DOHH2 (cell line): Measurements from ENCODE around the gene AP5B1.
A peak's percentile ranks its signal among the peaks of the same experiment; 100 is the strongest.

Experiments used
- H3F3A ChIP-seq: fragments of 200-600 bp; sonication (generic), shearing (Covaris generic); 2 replicates; pipeline ENCODE4 v1.6.0; 2016; ENCODE audit warnings: antibody characterized with exemption, mild to moderate bottlenecking; ENCODE audit not compliant: control insufficient read depth, insufficient read depth
- H3K27ac ChIP-seq: fragments of 200-600 bp; sonication (generic); 2 replicates; pipeline ENCODE4 v1.5.1; 2014; ENCODE audit warnings: low read depth, mild to moderate bottlenecking, low read length, moderate library complexity
- H3K27me3 ChIP-seq: fragments of 200-600 bp; sonication (generic); 2 replicates; pipeline ENCODE4 v1.6.1; 2014; ENCODE audit warnings: mild to moderate bottlenecking, low read length, mixed read lengths; ENCODE audit not compliant: control insufficient read depth
- H3K36me3 ChIP-seq: fragments of 200-600 bp; sonication (generic); 2 replicates; pipeline ENCODE4 v1.6.1; 2014; ENCODE audit warnings: mild to moderate bottlenecking, low read length, moderate library complexity, mixed read lengths; ENCODE audit not compliant: control insufficient read depth
- H3K4me1 ChIP-seq: fragments of 200-600 bp; sonication (generic); 2 replicates; pipeline ENCODE4 v1.6.1; 2014; ENCODE audit warnings: mild to moderate bottlenecking, low read length, mixed read lengths; ENCODE audit not compliant: control insufficient read depth
- H3K4me2 ChIP-seq: fragments of 200-600 bp; sonication (generic); 2 replicates; pipeline ENCODE4 v1.6.0; 2014; ENCODE audit warnings: mild to moderate bottlenecking, low read length, moderate library complexity
- H3K4me3 ChIP-seq: fragments of 200-600 bp; sonication (generic); 2 replicates; pipeline ENCODE4 v1.5.1; 2014; ENCODE audit warnings: mild to moderate bottlenecking, low read length, mixed read lengths
- H3K79me2 ChIP-seq: fragments of 200-600 bp; sonication (generic); 2 replicates; pipeline ENCODE4 v1.6.1; 2014; ENCODE audit warnings: mild to moderate bottlenecking, low read length, mixed read lengths; ENCODE audit not compliant: control insufficient read depth
- H3K9me2 ChIP-seq: fragments of 200-600 bp; sonication (generic); replicated peaks from 2 replicates; pipeline ENCODE4 v1.6.1; 2014; ENCODE audit warnings: mild to moderate bottlenecking, low read length, mixed read lengths; ENCODE audit not compliant: control insufficient read depth
- H3K9me3 ChIP-seq: fragments of 200-600 bp; sonication (generic); 2 replicates; pipeline ENCODE4 v1.6.1; 2014; ENCODE audit warnings: antibody characterized with exemption, low read length, mixed read lengths; ENCODE audit not compliant: control insufficient read depth, insufficient read depth
- H4K20me1 ChIP-seq: fragments of 200-600 bp; sonication (generic); 2 replicates; pipeline ENCODE4 v1.6.0; 2014; ENCODE audit warnings: low read depth, mild to moderate bottlenecking, antibody characterized with exemption, low read length, moderate library complexity; ENCODE audit not compliant: control insufficient read depth, insufficient read depth
- CTCF ChIP-seq: fragments of 200-600 bp; sonication (generic); IDR thresholded peaks from one replicate; pipeline ENCODE4 v1.5.1; 2014; ENCODE audit warnings: antibody characterized with exemption, mild to moderate bottlenecking, low read depth, low read length; ENCODE audit not compliant: poor library complexity, severe bottlenecking
- EZH2phosphoT487 ChIP-seq: fragments of 200-600 bp; sonication (generic); IDR thresholded peaks from 2 replicates; pipeline ENCODE4 v1.6.1; 2017; ENCODE audit warnings: borderline replicate concordance, mild to moderate bottlenecking, antibody characterized with exemption, low read length, moderate library complexity, mixed read lengths

Gene AP5B1

GRCh38 chr11:65822776-65823528 lies 42.2 kb upstream of the AP5B1 start:
- H3K9me2 ChIP-seq = no peaks in the 10 kb centered on the region
- H3K4me2 ChIP-seq = no peak overlapping the region
- no peaks in the 10 kb centered on the region for H3K79me2 ChIP-seq
- no peaks in the 10 kb centered on the region for H3K27me3 ChIP-seq
- H4K20me1 ChIP-seq = no peaks in the 10 kb centered on the region
- no peak overlapping the region for H3K27ac ChIP-seq
- H3K36me3 ChIP-seq = no peaks in the 10 kb centered on the region
- H3F3A ChIP-seq = no peaks in the 10 kb centered on the region
- no peaks in the 10 kb centered on the region for H3K9me3 ChIP-seq
- peaks cover 15% of the 10 kb centered on the region for H3K4me1 ChIP-seq
- H3K4me3 ChIP-seq = no peak overlapping the region
- TF ChIP-seq CTCF = no peak
- no peak for TF ChIP-seq EZH2phosphoT487

GRCh38 chr11:65821107-65821506 lies 40.3 kb upstream of the AP5B1 start:
- Histone ChIP-seq H3K79me2 (no peaks in the 10 kb centered on the region), H3K27me3 (no peaks in the 10 kb centered on the region), H3K4me1 (peaks cover 28% of the 10 kb centered on the region), H3K27ac (no peak overlapping the region), H3K4me2 (no peak overlapping the region), H3K9me3 (no peaks in the 10 kb centered on the region), H3K36me3 (no peaks in the 10 kb centered on the region), H3K4me3 (no peak overlapping the region), H3F3A (no peaks in the 10 kb centered on the region), H3K9me2 (no peaks in the 10 kb centered on the region), H4K20me1 (no peaks in the 10 kb centered on the region)
- TF ChIP-seq EZH2phosphoT487 (no peak), CTCF (no peak)

GRCh38 chr11:65817835-65818680 lies 37.3 kb upstream of the AP5B1 start:
- Histone ChIP-seq H3F3A (no peaks in the 10 kb centered on the region), H3K36me3 (no peaks in the 10 kb centered on the region), H3K27ac (no peak overlapping the region), H3K9me3 (no peaks in the 10 kb centered on the region), H3K9me2 (no peaks in the 10 kb centered on the region), H3K4me1 (peaks cover 28% of the 10 kb centered on the region), H4K20me1 (no peaks in the 10 kb centered on the region), H3K4me2 (peak overlapping the region; percentile 70), H3K79me2 (no peaks in the 10 kb centered on the region), H3K27me3 (peaks cover under 1% of the 10 kb centered on the region; the same call in 1 of the 2 replicates), H3K4me3 (peak overlapping the region; percentile 84)
- TF ChIP-seq CTCF = peak; percentile 91
- TF ChIP-seq EZH2phosphoT487 = no peak
